Activated T-cell treated with anti-CD3 and anti-CD28 coated beads, Interleukin-2, amount 50 U/mL, for 1 hour (primary cell): ENCODE results near the gene GMEB1.
"Not testable (repeated sequence)": the region's sequence is repeated elsewhere in the genome, so short reads cannot be mapped to it uniquely, and the experiment has no call there.

Experiments
- DNase-seq: peaks from one replicate; pipeline ENCODE4 v3.0.0-alpha.2; 2020

The GMEB1 gene, protein sequence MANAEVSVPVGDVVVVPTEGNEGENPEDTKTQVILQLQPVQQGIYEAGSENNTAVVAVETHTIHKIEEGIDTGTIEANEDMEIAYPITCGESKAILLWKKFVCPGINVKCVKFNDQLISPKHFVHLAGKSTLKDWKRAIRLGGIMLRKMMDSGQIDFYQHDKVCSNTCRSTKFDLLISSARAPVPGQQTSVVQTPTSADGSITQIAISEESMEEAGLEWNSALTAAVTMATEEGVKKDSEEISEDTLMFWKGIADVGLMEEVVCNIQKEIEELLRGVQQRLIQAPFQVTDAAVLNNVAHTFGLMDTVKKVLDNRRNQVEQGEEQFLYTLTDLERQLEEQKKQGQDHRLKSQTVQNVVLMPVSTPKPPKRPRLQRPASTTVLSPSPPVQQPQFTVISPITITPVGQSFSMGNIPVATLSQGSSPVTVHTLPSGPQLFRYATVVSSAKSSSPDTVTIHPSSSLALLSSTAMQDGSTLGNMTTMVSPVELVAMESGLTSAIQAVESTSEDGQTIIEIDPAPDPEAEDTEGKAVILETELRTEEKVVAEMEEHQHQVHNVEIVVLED

DNA sequence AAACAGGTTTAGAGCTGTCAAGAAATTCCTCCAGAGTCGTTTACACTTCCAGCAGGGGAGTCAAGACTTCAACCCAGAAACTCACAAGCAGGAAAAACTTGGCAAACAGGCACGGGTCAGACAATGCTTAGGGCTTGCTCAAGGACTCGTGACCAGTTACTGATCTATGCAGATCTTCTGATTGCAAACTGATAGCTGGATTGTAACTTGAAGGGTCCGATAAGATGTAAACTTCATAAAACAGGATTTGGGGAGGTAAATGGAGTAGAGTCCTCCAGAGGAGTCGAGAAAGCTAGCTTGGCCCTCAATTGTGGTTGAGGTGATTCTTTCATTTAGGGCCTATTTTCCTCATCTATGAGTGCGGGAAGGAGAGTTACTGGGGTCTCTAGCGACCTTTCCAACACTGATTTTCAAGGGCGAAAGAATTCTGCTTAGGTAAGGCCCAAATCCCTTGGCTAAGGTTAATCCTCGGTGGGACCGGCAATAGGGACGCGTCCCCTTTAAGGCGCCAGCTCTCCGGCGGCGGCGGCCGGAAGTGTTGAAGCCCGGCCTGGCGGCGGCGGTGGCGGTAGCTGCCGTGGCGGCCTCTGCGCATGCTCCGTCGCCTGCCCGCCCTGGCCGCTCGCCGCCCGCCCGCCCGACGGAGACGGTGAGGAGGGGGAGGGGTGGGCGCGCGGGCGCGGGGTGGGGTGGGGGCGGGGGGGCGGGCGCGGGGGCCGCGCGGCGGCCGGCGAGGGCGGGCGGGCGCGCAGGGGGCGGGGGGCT lies at the start of gene GMEB1:
Gene GMEB1 (plus strand): TSS at position 594 of the 765 bp plus-strand sequence. CDS start 14,829 bp downstream, outside the sequence.
- DNase-seq, result peak; percentile 83

DNA sequence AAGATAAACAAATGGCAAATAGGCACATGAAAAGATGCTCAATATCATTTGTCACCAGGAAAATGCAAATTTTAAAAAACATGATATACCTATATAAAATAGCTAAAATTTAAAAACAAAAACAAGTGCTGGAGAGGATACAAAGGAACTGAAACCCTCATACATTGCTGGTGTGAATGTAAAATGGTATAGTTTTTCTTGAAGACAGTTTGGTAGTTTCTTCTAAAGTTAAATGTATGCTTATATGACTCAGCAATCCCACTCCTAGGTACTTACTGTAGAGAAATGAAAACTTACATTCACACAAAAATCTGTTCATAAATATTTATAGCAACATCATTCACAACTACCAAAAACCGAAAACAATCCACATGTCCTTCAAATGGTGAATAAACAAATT lies 36.9 kb upstream of the GMEB1 start:
- DNase-seq, result no peak

DNA sequence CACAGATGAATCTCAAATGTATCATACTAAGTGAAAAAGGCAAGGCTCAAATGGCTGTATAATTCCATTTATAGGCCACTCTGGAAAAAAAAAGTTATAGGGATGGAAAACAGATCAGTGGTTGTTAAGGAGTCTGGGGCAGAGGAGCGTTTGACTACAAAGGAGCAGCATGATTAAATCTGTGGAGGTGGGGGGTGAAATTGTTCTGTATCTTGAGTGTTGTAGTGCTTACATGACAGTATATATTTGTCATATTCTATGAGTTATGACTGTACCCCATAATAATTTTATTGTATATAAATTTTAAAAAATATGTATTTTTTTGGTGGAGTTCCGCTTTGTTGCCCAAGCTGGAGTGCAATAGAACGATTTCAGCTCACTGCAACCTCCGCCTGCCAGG lies 36.0 kb upstream of the GMEB1 start:
- DNase-seq, result no peak

DNA sequence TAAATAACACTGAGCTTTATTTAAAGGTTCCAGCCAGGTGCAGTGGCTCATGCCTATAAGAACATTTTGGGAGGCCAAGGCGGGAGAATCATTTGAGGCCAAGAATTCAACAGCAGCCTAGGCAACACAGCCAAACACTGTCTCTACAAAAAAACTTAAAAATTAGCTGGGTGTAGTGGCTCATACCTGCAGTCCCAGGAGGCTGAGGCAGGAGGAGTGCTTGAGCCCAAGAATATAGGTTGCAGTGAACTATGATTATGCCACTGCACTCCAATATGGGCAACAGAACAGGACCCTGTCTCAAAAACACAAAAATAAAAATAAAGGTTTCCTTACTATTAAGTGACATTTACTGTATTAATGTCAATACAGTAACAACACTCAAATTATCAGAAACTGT lies 27.8 kb upstream of the GMEB1 start:
- DNase-seq, result peak; percentile 36

DNA sequence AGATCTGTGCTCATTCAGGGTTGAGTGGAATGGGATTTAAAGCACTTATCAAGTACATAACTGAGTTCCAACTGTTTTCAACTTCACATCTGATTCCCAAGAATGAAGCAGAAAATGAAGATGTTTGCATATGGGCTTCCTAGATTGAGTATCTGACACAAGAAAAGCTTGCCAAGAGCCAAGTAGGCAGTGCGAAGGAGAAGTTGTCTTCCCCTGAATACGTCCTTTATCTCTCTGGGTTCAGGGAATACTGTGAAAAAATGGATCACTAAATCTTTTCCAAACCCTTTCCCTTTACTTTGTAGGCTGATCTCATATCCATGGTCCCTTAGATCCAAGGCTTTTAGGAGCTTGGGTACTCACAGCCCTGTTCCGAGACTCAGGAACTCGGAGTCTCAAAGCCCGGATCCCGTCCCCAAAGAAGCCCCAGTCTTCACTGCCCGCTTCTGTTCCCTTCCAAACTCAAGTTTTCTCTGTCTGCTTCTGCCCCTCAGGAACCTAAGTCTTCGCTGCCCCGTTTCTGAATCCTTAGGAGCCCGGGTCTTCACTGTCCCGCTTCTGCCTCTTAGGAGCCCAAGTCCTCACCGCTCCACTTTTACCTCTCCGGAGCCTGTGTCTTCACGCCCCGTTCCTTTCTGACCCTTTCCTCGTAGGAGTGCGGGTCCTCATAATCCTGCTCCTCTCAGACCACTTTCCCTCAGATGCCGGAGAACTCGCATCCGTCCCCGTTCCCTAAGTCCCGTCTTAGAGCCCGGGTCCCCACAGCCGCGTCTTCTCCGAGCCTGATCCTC lies 26.3 kb upstream of the GMEB1 start:
- no peak for DNase-seq

DNA sequence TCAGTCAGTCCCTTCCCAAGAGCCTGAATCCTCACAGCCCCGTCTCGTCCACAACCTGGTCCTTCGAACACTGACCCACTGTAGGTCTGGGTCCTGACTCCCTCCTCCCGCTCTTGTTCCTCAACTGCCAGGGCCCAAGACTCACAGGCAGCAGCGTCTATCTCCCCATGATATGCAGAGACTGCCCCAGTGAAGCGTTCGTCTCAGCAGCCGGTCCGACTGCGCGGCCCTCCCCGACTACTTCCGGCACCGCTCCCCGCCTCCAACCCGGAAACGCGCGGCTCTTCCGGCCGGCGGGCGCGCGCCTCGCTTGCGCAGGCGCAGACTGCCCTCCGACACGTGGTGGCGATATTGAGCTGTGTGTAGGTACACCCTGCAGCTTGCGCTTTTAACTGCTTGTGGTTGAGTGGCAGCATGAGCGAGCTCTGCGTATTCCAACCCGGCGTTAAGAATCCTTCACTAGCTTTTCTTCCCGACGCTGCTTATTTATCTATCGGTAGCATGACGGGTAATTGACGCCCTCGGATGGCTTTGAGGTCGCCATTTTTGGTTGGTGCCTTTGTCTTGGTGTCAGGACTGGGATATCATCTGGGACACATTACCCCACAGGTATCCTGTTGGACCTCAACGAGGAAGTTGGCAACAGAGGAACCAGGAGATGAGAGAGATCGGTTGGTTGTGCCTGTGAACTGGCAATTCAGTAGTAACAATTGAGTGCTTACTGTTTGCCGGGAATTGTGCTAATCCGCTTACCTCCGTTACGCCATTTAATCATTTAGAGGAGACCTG lies 25.5 kb upstream of the GMEB1 start, which contains the start of gene TAF12:
Gene TAF12 (minus strand): TSS at position 221 of the 789 bp plus-strand sequence. CDS start 20,986 bp downstream, outside the sequence.
- peak; percentile 94 for DNase-seq

DNA sequence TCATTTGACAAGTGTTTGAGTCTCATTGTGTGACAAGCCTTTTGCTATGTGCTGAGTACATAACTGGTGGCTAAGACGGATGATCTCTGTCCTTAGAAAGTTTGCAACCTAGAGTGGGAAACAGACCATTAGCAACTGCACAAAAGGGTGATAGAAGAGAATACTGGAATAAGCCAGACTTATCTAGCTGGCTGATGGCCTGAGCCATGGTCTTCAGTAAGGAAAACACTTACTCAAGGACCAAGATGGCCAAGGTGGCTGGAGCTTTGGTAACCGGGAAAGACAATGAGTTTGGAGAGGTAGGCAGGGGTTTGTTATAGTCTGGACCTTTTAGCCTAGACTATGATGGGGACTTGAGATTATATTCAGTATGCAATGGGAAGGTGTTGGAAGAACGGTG lies 24.1 kb upstream of the GMEB1 start:
- no peak for DNase-seq

DNA sequence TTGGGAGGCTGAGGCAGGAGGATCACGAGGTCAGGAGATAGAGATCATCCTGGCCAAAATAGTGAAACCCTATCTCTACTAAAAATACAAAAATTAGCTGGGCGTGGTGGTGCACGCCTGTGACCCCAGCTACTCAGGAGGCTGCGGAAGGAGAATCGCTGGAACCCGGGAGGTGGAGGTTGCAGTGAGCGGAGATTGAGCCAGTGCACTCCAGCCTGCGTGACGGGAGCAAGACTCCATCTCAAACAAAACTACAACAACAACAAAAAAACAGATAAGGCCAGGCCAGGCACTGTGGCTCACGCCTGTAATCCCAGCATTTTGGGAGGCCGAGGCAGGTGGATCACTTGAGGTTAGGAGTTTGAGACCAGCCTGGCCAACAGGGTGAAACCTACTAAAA lies 23.2 kb upstream of the GMEB1 start:
- DNase-seq, result not testable (repeated sequence)

DNA sequence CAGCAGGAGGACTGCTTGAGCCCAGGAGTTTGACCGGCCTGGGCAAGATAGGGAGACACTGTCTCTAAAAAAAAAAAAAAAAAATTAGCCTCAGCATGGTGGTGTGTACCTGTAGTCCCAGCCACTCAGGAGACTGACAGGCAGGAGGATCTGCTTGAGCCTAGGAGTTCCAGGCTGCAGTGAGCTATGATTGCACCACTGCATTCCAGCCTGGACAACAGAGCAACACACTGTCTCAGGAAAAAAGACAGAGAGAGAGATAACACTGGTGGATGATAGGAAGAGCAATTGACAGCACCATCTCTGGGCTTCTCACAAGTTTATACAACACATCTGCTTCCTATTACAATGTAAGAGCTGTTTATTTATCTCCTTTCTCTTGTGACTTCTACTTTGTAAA lies 22.5 kb upstream of the GMEB1 start:
- no peak for DNase-seq

DNA sequence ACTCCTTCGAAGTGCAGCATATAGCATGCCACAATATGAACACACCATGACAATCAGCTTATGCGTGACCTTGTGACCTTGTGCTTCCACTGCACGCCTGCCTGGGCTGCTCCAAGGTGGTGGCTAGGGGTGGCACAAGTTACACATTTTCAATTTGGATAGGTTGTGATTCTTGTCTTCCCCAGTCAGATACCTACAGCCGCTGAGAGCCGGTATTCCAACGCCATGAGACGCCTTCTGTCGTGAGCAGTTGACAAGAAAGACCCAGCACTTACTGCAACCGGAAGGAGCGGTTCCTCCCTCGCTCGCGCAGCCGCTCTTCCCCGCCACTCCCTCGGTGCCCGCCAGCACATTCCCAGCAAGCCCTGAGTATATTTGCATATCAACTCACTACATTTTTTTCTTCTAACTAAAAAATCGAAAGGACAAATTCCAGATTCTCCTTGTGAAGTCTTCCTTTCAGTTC lies 20.5 kb upstream of the GMEB1 start:
- peak; percentile 83 for DNase-seq

DNA sequence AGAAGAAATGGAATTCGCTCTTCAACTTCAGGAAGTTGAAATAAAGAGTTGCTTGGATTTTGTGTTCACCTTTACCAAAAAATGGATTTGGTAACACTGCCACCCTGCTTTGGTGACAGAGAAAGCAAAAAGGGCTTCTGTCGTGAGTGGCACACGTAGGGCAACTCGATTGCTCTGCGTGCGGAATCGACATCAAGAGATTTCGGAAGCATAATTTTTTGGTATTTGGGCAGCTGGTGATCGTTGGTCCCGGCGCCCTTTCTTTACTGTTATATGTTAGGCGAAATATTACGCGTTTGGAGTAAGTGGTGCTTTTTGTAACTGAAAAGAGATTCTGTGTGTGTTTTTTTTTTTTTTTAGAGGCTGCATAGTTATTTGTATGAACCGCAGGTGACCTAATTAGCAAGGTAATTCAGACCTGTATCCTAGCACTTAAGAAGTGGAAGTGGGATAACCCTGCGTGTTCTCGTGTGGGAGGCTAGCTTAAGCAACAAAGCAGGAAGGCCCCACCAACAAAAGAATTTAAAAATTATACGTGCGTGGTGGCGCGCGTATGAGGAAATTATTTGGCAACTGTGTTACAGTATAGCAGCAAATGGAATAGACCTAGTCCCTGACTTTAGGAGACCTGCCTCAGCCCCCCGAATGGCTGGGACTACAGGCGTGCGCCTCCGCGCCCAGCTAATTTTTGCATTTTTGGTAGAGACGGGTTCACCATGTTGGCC lies 19.9 kb upstream of the GMEB1 start, which contains the start of gene RNU11:
Gene RNU11 (plus strand): TSS at position 127 of the 725 bp plus-strand sequence.
- peak; percentile 83 for DNase-seq

DNA sequence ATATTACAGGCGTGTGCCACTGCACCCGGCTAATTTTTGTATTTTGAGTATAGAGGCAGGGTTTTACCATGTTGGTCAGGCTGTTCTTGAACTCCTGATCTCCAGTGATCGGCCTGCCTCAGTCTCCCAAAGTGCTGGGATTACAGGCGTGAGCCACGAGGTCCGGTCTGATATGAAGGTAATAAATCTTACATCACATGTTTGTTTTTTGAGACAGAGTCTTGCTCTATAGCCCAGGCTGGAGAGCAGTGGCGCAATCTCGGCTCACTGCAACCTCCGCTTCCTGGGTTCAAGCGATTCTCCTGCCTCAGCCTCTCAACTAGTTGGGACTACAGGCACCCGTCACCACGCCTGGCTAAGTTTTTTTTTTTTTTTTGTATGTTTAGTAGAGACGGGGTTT lies 15.5 kb upstream of the GMEB1 start:
- not testable (repeated sequence) for DNase-seq

DNA sequence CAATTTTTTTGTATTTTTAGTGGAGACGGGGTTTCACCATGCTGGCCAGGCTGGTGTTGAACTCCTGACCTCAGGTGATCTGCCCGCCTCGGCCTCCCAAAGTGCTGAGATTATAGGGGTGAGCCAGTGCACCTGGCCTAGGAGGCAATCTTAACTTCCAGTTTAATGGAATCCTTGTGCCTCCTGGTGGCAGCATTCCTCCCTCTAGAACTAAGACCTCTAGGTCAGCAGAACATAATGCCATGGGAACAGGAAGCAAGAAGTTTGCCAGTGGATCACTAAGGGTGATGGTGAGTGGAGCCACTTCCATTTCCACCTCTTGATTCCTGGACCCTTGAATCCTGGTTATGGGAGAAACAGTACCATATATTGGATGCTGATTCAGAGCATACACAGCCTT lies 14.7 kb upstream of the GMEB1 start:
- not testable (repeated sequence) for DNase-seq

DNA sequence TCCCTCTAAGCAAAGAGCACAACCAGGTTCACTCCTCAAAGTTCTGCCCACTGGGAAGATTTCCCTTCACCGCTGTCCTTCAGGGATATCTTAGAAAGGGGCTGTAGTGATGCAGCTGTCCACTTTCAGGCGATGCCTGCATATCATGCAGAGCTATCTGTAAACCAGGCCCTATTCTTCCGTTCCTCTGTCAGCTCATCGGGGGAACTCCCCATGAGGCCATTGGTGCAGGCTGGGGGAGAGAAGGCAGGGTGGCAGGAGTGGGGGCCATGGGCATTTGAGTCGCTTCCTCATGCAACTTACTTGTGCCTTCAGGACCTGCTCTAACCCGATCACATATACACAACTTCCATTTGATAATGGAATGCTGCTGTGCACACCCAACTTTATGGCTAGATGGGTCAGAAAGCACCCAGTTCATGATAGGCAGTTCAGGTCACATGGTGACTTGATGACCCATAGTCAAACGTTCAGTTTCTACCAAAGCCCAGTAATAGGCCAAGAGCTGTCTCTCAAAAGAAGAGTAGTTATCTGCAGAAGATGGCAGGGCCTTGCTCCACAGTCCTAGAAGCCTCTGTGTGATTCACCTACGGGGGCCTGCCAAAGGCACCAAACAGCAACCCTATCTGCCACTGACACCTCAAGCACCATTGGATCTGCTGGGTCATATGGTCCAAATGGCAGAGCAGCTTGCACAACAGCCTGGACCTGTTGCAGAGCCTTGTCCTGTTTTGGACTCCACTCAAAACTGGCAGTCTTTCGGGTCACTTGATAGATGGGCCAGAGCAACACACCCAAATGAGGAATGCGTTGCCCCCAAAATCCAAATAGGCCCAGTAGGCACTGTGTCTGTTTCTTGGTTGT lies 12.9 kb upstream of the GMEB1 start:
- not testable (repeated sequence) for DNase-seq

DNA sequence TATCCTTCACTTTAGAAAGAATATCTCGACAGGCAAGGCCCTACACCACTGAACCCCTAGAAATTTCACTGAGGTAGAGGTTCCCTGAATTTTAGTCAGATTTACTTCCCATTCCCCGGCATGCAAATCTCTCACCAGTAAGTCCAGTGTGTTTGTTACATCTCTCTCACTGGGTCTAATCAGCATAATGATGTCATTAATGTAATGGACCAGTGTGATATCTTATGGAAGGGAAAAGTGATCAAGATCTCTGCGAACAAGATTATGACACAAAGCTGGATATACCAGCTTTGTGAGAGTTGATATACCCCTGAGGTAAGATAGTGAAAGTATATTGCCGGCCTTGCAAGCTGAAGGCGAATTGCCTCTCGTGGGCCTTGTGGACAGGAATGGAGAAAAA lies 12.2 kb upstream of the GMEB1 start:
- DNase-seq, result no peak

DNA sequence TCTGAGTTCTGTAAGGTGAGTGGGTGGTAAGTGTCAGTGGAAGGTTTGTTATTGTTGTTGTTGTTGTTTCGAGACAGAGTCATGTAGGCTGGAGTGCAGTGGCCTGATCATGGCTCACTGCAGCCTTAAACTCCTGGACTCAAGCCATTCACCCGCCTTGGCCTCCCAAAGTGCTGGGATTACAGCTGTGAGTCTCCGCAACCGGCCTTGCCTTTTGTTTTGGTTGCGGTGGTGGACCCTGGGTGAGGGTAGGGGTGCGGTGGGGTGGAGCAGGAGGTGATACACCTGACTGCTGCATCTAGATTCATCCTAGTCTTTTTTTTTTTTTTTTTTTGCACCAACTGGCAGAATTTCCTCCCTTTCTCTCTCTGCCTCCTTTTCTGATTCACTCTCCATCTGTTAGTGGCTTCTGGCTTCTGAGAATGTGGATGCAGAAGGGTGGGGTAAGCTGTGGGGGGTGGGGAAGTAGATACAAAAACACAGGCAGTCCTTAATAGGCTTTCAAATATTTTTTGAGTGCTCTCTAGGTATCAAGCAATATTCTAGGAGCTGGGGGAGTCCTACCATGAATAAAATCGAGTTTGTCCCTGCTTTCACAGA lies 4.6 kb upstream of the GMEB1 start:
- no peak for DNase-seq

DNA sequence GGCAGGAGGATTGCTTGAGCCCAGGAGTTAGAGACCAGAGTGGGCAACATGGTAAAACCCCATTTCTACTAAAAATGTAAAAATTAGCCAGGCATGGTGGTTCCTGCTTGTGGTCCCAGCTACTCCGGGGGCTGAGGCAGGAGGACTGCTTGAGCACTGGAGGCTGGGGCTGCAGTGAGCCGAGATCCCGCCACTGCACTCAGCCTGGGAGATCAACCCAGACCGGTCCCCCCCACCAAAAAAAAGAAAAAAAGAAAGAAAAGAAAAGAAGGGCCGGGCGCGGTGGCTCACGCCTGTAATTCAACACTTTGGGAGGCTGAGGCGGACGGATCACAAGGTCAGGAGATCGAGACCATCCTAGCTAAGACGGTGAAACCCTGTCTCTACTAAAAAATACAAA lies 1.8 kb upstream of the GMEB1 start:
- DNase-seq, result no peak

DNA sequence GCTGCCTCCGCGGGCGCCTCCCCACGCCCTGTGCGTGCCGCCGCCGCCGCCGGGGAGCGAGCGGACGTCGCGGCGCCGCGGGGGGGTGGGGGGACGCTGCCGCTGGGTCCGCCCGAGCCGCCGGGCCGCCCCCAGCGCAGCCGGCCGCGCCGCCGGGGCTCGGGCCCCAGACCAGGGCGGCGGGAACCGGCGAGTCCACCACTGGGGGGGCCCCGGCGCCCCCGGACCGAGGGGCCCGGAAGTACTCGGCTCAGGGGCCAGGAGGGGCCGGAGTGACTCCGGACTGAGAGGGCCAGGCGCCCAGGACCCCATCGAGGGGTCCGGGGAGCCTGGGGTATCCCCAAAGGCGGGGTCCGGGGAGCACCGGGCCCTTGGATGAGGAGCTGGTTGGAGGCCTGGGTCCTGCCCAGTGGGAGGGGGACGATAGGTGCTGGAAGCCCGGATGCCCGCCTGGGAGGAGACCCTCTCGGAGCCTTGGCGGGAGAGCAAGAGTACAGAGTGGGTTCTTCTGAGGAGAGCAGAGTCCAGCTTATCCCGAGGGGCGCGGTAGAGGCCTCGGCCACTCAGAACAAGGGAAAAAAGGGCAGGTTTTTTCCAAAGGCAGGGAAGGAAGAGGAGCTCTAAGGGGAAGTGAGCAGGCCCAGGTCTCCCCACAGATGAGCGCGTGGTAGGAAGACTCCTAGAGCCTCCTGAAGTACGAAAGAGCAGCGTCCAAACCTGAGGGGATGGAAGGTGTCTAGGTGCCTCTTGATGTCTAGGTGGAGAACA lies 556 bp downstream of the GMEB1 start:
- DNase-seq, result peak; percentile 74

DNA sequence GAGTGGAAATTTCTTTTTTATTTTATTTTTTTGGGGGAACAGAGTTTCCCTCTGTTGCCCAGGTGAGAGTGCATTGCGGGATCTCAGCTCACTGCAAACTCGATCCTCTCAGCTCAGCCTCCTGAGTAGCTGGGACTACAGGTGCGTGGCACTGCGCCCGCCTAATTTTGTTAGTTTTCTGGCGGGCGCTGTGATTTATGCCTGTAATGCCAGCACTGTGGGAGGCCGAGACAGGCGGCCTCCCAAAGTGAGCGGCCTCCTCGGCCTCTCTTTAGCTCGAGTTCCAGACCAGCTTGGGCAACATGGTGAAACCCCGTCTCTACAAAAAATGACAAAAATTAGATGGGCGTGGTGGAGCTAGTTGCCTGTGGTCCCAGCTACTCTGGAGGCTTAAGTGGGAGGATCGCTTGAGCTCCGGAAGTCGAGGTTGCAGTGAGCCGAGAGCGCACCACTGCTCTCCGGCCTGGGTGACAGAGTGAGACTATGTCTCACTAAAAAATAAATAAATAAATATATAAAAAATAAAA lies 2.7 kb downstream of the GMEB1 start:
- DNase-seq, result no peak
